HepG2 (cell line): ENCODE results near the gene TOB2. TPM values are rescaled to one million over a fixed set of nuclear protein-coding genes. Genes with fewer than 3 reads are reported as not detected.
A peak's percentile ranks its signal among the peaks of the same experiment; 100 is the strongest.

Experiments
- CCDC6 ChIP-seq: sonication (generic); formaldehyde crosslinking; IDR thresholded peaks from 2 replicates; pipeline ENCODE4 v1.8.1; 2022; ENCODE audit warnings: mild to moderate bottlenecking, missing genetic modification reagents, moderate library complexity
- CENPT ChIP-seq: sonication (generic); formaldehyde crosslinking; IDR thresholded peaks from 2 replicates; pipeline ENCODE4 v1.8.0; 2022; ENCODE audit warnings: low read depth, mild to moderate bottlenecking, moderate library complexity, missing genetic modification reagents
- CSRNP2 ChIP-seq: sonication (generic); formaldehyde crosslinking; conservative IDR thresholded peaks from 2 replicates; pipeline ENCODE4 v1.8.0; 2022; ENCODE audit warnings: low read depth, missing genetic modification reagents
- ETV6 ChIP-seq: sonication (generic); formaldehyde crosslinking; conservative IDR thresholded peaks from 2 replicates; pipeline ENCODE4 v1.4.0; 2020; ENCODE audit warnings: missing genetic modification reagents
- GMEB2 ChIP-seq: IDR thresholded peaks from 2 replicates; pipeline ENCODE4 v1.6.1; 2016; ENCODE audit warnings: missing biosample characterization, missing genetic modification reagents, low read depth
- GTF3A ChIP-seq: sonication (generic); formaldehyde crosslinking; conservative IDR thresholded peaks from 2 replicates; pipeline ENCODE4 v1.4.0; 2020; ENCODE audit warnings: mild to moderate bottlenecking, missing genetic modification reagents
- KDM3A ChIP-seq: IDR thresholded peaks from 2 replicates; pipeline ENCODE4 v1.6.1; 2018; ENCODE audit warnings: low read depth, missing compliant biosample characterization
- MED13 ChIP-seq: sonication (generic); formaldehyde crosslinking; IDR thresholded peaks from 2 replicates; pipeline ENCODE4 v1.5.0; 2020; ENCODE audit warnings: missing genetic modification reagents
- NR3C1 ChIP-seq: sonication (generic); formaldehyde crosslinking; IDR thresholded peaks from 2 replicates; pipeline ENCODE4 v1.4.0; 2020; ENCODE audit warnings: missing genetic modification reagents
- SMARCE1 ChIP-seq: fragments of 450-650 bp; IDR thresholded peaks from 2 replicates; pipeline ENCODE4 v1.6.1; 2017; ENCODE audit warnings: borderline replicate concordance
- TGIF2 ChIP-seq: IDR thresholded peaks from 2 replicates; pipeline ENCODE4 v1.6.1; 2016; ENCODE audit warnings: control low read depth, missing compliant biosample characterization
- ZNF143 ChIP-seq: sonication (generic); formaldehyde crosslinking; IDR thresholded peaks from 2 replicates; pipeline ENCODE4 v1.4.0; 2020; ENCODE audit warnings: missing genetic modification reagents
- ZNF280D ChIP-seq: sonication (generic); formaldehyde crosslinking; IDR thresholded peaks from 2 replicates; pipeline ENCODE4 v1.5.1; 2020; ENCODE audit warnings: mild to moderate bottlenecking, missing genetic modification reagents
- ZNF546 ChIP-seq: sonication (generic); formaldehyde crosslinking; conservative IDR thresholded peaks from 2 replicates; pipeline ENCODE4 v1.8.1; 2023; ENCODE audit warnings: mild to moderate bottlenecking, missing genetic modification reagents
- ZNF629 ChIP-seq: sonication (generic); formaldehyde crosslinking; conservative IDR thresholded peaks from 2 replicates; pipeline ENCODE4 v1.5.0; 2020; ENCODE audit warnings: missing genetic modification reagents
- ZNF652 ChIP-seq: IDR thresholded peaks from 2 replicates; pipeline ENCODE4 v1.6.1; 2016; ENCODE audit warnings: low read depth, borderline replicate concordance
- ZNF704 ChIP-seq: sonication (generic); formaldehyde crosslinking; IDR thresholded peaks from 2 replicates; pipeline ENCODE4 v1.8.1; 2023; ENCODE audit warnings: mild to moderate bottlenecking, inconsistent platforms, moderate library complexity, missing genetic modification reagents, borderline replicate concordance
- ZNF75D ChIP-seq: sonication (generic); formaldehyde crosslinking; IDR thresholded peaks from 2 replicates; pipeline ENCODE4 v1.8.1; 2023; ENCODE audit warnings: missing genetic modification reagents, mild to moderate bottlenecking, borderline replicate concordance
- ZSCAN25 ChIP-seq: sonication (generic); formaldehyde crosslinking; IDR thresholded peaks from 2 replicates; pipeline ENCODE4 v1.8.0; 2022; ENCODE audit warnings: mild to moderate bottlenecking, missing genetic modification reagents
- ZUFSP ChIP-seq: sonication (generic); formaldehyde crosslinking; IDR thresholded peaks from 2 replicates; pipeline ENCODE4 v1.9.0; 2021; ENCODE audit warnings: missing genetic modification reagents, mild to moderate bottlenecking, borderline replicate concordance
- polyA plus RNA-seq, 8 experiments: library from polyadenylated mRNA; depleted of rRNA in 3 of 8; stranded (reverse) in 7 of 8; unstranded in 1 of 8; fragments of >200 nt; fragmentation: Illumina TruSeq in 4 of 8; extraction: Trizol in 4 of 8; gene quantifications; 2 replicates each; pipeline versions ENCODE4 v1.2.1 to v1.2.3, GENCODE V29; 2011 to 2016; ENCODE audit warnings: low read depth in 4 of 8, missing spikeins in 1 of 8, mixed read lengths in 1 of 8; ENCODE audit not compliant: insufficient read depth in 1 of 8
- total RNA-seq, 5 experiments: library from RNA; depleted of rRNA; stranded (reverse); fragments of >200 nt; fragmentation: Illumina TruSeq; extraction: Trizol; gene quantifications; 2 replicates each; pipeline ENCODE4 v1.2.3, GENCODE V29; 2016; ENCODE audit warnings: low read depth in 1 of 5

Gene TOB2
- total and polyA plus RNA-seq, 2 of the 13 experiments (the other 11 are each of a cell fraction or from before 2014, with no cell fraction given), result 12.2 to 13.7 TPM

- TF ChIP-seq ZNF143 (CRISPR knock-in tag) (peak; percentile 84), ZNF75D (CRISPR knock-in tag) (peak; percentile 86; the same call in 1 of the 2 replicates), ZUFSP (CRISPR knock-in tag) (no peak), CSRNP2 (CRISPR knock-in tag) (no peak; the same call in 1 of the 2 replicates), ZNF704 (CRISPR knock-in tag) (peak; percentile 85; the same call in 1 of the 2 replicates), TGIF2 (peak; percentile 96), GTF3A (CRISPR knock-in tag) (peak; percentile 42; the same call in 1 of the 2 replicates), KDM3A (CRISPR knock-in tag) (peak; percentile 90), CCDC6 (peak; percentile 98), MED13 (CRISPR knock-in tag) (no peak; the same call in none of the 2 replicates), GMEB2 (CRISPR knock-in tag) (no peak), ZNF280D (CRISPR knock-in tag) (0 out of 2 replicates have a peak, but pooled peaks have one; percentile 55), NR3C1 (CRISPR knock-in tag) (no peak), ETV6 (CRISPR knock-in tag) (peak; percentile 83), ZNF629 (peak; percentile 26; the same call in 1 of the 2 replicates), CENPT (CRISPR knock-in tag) (peak; percentile 86), ZSCAN25 (CRISPR knock-in tag) (peak; percentile 94), SMARCE1 (no peak), ZNF546 (0 out of 2 replicates have a peak, but pooled peaks have one; percentile 66), ZNF652 (peak; percentile 42; the same call in 1 of the 2 replicates)
Observed at GRCh38 chr22:41446639-41447434, at the start of gene TOB2 (continued).
